C4-2B (cell line): ENCODE data around the gene ATP6V0C.

Experiments used
- H3K27ac ChIP-seq: fragments of 450-650 bp; 2 replicates; pipeline ENCODE4 v1.5.1; 2017
- CTCF ChIP-seq: fragments of 450-650 bp; conservative IDR thresholded peaks from 2 replicates; pipeline ENCODE4 v1.5.1; 2017; ENCODE audit warnings: mild to moderate bottlenecking
- ZFX ChIP-seq: fragments of 450-650 bp; IDR thresholded peaks from 2 replicates; pipeline ENCODE4 v1.6.1; 2017

Gene ATP6V0C

GRCh38 chr16:2483939-2484897 is 29.5 kb upstream of the ATP6V0C start:
- no peak for TF ChIP-seq ZFX
- no peak for TF ChIP-seq CTCF
- H3K27ac ChIP-seq: no peak overlapping the region

DNA sequence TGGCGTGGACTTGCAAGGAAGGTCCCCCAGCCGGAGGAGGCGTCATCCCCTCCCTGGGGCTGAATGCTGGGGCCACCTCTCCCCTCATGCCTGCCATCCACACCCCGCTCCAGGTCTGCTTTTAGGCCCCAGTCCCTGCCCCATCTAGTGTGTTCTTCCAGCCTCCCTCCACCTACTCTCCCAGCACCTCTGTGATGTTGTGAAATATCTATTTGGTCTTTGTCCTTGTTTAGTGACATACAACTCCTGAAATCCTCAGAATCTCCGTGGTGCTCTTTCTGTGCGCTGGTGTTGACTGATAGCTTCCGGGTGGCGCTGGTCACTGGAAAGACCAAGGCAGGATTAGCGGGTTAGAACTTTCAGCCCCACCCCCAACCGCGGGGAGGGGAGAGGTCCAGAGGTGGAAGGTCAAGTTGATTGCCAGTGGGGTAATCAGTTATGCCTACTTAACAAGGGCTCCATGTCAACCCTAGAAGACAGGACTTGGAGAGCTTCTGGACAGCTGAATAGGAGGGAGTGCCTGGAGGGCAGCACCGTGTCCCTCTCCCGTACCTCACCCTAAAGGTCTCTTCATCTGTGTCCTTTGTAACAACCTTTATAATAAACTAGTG is 28.7 kb upstream of the ATP6V0C start:
- H3K27ac ChIP-seq: no peak overlapping the region
- no peak for TF ChIP-seq CTCF
- no peak for TF ChIP-seq ZFX

DNA sequence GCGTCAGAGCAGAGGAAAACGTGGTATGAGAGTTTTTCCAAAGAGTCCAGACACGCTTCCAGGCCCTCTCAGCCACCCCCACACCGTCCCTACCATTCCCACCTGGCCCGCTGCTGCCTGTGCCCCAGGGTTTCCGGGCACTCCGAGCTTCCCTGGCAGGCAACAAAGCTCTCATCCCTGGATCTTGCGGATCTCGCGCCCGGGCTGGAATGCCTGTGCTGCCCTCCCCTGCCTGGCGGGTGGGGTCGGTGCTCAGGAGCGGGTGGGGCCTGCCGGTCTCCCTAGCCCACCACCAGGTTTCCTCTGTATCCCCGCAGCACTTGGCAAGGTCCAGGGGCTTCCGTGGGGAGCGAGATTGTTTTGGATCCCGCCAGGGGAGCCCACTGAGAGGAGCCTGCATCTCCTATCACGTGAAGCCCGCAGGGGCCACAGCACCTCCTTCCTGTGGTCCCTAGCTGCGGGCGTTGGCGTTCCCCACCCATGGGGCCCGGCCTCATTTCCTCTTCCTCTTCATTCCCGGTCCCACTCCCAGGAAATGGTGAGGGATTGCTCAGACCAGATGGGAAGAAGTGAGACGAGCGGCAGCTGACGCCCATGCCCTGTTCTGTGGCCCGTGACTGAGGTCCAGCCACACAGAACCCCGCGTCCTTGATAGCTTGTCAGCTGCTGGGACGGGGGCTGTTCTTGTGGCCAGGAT is 27.8 kb upstream of the ATP6V0C start:
- no peak for TF ChIP-seq CTCF
- no peak for TF ChIP-seq ZFX
- no peak overlapping the region for H3K27ac ChIP-seq

GRCh38 chr16:2486645-2487516 is 26.9 kb upstream of the ATP6V0C start:
- TF ChIP-seq ZFX (no peak), CTCF (no peak)
- H3K27ac ChIP-seq: no peak overlapping the region

GRCh38 chr16:2487517-2487842 is 26.3 kb upstream of the ATP6V0C start:
- H3K27ac ChIP-seq: no peak overlapping the region
- no peak for TF ChIP-seq ZFX
- TF ChIP-seq CTCF: no peak

GRCh38 chr16:2487903-2488531 is 25.7 kb upstream of the ATP6V0C start:
- H3K27ac ChIP-seq: no peak overlapping the region
- TF ChIP-seq CTCF (no peak), ZFX (no peak)
